ENCODE data around the gene GPN2.
A peak's percentile ranks its signal among the peaks of the same experiment; 100 is the strongest.

DNA sequence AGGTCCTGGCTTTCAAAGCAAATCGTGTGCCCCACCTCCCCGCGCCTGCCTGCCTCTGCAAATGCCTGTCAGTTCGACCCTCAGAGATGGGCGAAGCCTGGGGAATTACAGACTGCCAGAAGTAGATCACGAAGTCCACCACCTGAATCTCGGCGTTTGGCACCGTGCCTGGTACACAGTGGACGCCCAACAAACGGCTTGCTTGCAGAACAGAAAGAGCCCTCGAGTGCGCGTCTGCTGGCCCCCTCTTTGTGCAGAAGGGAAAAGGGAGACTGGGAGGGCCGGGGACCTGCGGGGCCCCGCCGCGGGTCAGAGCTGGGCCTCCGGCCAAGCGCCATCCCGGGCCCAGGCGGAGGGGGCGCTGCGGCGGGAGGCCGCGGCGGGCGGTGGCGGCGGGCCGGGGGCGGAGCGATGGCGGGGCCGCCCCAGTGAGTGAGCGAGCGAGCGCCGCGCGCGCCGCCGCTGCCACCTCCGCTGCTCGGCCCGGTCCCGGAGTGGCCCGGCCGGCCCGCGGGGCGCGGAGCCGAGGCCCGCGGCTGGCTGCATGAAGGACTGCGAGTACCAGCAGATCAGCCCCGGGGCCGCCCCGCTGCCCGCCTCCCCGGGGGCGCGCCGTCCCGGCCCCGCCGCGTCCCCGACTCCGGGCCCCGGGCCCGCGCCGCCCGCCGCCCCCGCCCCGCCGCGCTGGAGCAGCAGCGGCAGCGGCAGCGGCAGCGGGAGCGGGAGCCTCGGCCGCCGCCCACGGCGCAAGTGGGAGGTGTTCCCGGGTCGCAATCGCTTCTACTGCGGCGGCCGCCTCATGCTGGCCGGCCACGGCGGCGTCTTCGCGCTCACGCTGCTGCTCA lies 63.6 kb downstream of the GPN2 start, which contains the start of gene ZDHHC18:
- TF ChIP-seq, protein P1, sequence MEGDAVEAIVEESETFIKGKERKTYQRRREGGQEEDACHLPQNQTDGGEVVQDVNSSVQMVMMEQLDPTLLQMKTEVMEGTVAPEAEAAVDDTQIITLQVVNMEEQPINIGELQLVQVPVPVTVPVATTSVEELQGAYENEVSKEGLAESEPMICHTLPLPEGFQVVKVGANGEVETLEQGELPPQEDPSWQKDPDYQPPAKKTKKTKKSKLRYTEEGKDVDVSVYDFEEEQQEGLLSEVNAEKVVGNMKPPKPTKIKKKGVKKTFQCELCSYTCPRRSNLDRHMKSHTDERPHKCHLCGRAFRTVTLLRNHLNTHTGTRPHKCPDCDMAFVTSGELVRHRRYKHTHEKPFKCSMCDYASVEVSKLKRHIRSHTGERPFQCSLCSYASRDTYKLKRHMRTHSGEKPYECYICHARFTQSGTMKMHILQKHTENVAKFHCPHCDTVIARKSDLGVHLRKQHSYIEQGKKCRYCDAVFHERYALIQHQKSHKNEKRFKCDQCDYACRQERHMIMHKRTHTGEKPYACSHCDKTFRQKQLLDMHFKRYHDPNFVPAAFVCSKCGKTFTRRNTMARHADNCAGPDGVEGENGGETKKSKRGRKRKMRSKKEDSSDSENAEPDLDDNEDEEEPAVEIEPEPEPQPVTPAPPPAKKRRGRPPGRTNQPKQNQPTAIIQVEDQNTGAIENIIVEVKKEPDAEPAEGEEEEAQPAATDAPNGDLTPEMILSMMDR (IDR thresholded peaks at IDR 0.05) = peak; percentile 48
- TF ChIP-seq EZH2 (IDR thresholded peaks at IDR 0.05; ENCODE audit: borderline replicate concordance, insufficient read depth, low read depth, low read length, poor library complexity, severe bottlenecking) = no peak

All from B cell (primary cell).